ENCODE data around the gene TEDDM1. TPM values are rescaled to one million over a fixed set of nuclear protein-coding genes. Genes with fewer than 3 reads are reported as not detected.

Gene TEDDM1
- total and polyA plus RNA-seq, 2 experiments from 2014 or later = not detected

- H3K4me1 Mint-ChIP-seq = no peaks in the 10 kb centered on the region
- Histone ChIP-seq H3K79me2 (replicated peaks; ENCODE audit: insufficient read depth) (no peaks in the 10 kb centered on the region), H3F3A (replicated peaks; ENCODE audit: low read depth) (no peaks in the 10 kb centered on the region), H3K9me2 (ENCODE audit: insufficient read depth) (no peaks in the 10 kb centered on the region), H2AFZ (no peak overlapping the region), H4K20me1 (replicated peaks; ENCODE audit: insufficient read depth) (no peaks in the 10 kb centered on the region), H3K27ac (ENCODE audit: low read depth) (no peak overlapping the region), H3K4me3 (no peak overlapping the region), H3K4me1 (ENCODE audit: insufficient read depth) (no peaks in the 10 kb centered on the region), H3K4me2 (no peak overlapping the region), H3K27me3 (ENCODE audit: insufficient read depth) (no peaks in the 10 kb centered on the region), H3K36me3 (ENCODE audit: insufficient read depth) (no peaks in the 10 kb centered on the region)
- no peak for DNase-seq (ENCODE audit: low spot score)
- H3K36me3 Mint-ChIP-seq (ENCODE audit: low read depth) = no peaks in the 10 kb centered on the region
- H3K27me3 Mint-ChIP-seq (ENCODE audit: insufficient read depth, low read depth, poor library complexity) = peaks cover 3% of the 10 kb centered on the region
- H3K9me3 Mint-ChIP-seq = no peaks in the 10 kb centered on the region
- TF ChIP-seq ZNF114 (CRISPR knock-in tag; IDR thresholded peaks at IDR 0.05) (no peak), CREB1 (CRISPR knock-in tag; IDR thresholded peaks at IDR 0.05; ENCODE audit: low read depth) (no peak), STAT1 (IDR thresholded peaks at IDR 0.05; ENCODE audit: unreplicated experiment) (no peak), EZH2phosphoT487 (IDR thresholded peaks at IDR 0.05; ENCODE audit: unreplicated experiment) (no peak), EZH2 (IDR thresholded peaks at IDR 0.05; ENCODE audit: low read depth, unreplicated experiment) (no peak), NANOG (IDR thresholded peaks at IDR 0.05; ENCODE audit: borderline replicate concordance) (no peak), ZNF331 (CRISPR knock-in tag; IDR thresholded peaks at IDR 0.05; ENCODE audit: low read depth) (no peak), JUNB (IDR thresholded peaks at IDR 0.05; ENCODE audit: unreplicated experiment) (no peak), POLR2AphosphoS5 (IDR thresholded peaks at IDR 0.05; ENCODE audit: low read depth) (no peak), REST (IDR thresholded peaks at IDR 0.05; ENCODE audit: unreplicated experiment) (no peak)
- TF ChIP-seq, protein P1, sequence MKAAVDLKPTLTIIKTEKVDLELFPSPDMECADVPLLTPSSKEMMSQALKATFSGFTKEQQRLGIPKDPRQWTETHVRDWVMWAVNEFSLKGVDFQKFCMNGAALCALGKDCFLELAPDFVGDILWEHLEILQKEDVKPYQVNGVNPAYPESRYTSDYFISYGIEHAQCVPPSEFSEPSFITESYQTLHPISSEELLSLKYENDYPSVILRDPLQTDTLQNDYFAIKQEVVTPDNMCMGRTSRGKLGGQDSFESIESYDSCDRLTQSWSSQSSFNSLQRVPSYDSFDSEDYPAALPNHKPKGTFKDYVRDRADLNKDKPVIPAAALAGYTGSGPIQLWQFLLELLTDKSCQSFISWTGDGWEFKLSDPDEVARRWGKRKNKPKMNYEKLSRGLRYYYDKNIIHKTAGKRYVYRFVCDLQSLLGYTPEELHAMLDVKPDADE (IDR thresholded peaks at IDR 0.05) = no peak
- TF ChIP-seq, protein P2, sequence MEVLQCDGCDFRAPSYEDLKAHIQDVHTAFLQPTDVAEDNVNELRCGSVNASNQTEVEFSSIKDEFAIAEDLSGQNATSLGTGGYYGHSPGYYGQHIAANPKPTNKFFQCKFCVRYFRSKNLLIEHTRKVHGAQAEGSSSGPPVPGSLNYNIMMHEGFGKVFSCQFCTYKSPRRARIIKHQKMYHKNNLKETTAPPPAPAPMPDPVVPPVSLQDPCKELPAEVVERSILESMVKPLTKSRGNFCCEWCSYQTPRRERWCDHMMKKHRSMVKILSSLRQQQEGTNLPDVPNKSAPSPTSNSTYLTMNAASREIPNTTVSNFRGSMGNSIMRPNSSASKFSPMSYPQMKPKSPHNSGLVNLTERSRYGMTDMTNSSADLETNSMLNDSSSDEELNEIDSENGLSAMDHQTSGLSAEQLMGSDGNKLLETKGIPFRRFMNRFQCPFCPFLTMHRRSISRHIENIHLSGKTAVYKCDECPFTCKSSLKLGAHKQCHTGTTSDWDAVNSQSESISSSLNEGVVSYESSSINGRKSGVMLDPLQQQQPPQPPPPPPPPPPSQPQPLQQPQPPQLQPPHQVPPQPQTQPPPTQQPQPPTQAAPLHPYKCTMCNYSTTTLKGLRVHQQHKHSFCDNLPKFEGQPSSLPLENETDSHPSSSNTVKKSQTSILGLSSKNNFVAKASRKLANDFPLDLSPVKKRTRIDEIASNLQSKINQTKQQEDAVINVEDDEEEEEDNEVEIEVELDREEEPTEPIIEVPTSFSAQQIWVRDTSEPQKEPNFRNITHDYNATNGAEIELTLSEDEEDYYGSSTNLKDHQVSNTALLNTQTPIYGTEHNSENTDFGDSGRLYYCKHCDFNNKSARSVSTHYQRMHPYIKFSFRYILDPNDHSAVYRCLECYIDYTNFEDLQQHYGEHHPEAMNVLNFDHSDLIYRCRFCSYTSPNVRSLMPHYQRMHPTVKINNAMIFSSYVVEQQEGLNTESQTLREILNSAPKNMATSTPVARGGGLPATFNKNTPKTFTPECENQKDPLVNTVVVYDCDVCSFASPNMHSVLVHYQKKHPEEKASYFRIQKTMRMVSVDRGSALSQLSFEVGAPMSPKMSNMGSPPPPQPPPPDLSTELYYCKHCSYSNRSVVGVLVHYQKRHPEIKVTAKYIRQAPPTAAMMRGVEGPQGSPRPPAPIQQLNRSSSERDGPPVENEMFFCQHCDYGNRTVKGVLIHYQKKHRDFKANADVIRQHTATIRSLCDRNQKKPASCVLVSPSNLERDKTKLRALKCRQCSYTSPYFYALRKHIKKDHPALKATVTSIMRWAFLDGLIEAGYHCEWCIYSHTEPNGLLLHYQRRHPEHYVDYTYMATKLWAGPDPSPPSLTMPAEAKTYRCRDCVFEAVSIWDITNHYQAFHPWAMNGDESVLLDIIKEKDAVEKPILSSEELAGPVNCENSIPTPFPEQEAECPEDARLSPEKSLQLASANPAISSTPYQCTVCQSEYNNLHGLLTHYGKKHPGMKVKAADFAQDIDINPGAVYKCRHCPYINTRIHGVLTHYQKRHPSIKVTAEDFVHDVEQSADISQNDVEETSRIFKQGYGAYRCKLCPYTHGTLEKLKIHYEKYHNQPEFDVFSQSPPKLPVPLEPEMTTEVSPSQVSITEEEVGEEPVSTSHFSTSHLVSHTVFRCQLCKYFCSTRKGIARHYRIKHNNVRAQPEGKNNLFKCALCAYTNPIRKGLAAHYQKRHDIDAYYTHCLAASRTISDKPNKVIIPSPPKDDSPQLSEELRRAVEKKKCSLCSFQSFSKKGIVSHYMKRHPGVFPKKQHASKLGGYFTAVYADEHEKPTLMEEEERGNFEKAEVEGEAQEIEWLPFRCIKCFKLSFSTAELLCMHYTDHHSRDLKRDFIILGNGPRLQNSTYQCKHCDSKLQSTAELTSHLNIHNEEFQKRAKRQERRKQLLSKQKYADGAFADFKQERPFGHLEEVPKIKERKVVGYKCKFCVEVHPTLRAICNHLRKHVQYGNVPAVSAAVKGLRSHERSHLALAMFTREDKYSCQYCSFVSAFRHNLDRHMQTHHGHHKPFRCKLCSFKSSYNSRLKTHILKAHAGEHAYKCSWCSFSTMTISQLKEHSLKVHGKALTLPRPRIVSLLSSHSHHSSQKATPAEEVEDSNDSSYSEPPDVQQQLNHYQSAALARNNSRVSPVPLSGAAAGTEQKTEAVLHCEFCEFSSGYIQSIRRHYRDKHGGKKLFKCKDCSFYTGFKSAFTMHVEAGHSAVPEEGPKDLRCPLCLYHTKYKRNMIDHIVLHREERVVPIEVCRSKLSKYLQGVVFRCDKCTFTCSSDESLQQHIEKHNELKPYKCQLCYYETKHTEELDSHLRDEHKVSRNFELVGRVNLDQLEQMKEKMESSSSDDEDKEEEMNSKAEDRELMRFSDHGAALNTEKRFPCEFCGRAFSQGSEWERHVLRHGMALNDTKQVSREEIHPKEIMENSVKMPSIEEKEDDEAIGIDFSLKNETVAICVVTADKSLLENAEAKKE (CRISPR knock-in tag; IDR thresholded peaks at IDR 0.05) = no peak
- TF ChIP-seq, protein P3, sequence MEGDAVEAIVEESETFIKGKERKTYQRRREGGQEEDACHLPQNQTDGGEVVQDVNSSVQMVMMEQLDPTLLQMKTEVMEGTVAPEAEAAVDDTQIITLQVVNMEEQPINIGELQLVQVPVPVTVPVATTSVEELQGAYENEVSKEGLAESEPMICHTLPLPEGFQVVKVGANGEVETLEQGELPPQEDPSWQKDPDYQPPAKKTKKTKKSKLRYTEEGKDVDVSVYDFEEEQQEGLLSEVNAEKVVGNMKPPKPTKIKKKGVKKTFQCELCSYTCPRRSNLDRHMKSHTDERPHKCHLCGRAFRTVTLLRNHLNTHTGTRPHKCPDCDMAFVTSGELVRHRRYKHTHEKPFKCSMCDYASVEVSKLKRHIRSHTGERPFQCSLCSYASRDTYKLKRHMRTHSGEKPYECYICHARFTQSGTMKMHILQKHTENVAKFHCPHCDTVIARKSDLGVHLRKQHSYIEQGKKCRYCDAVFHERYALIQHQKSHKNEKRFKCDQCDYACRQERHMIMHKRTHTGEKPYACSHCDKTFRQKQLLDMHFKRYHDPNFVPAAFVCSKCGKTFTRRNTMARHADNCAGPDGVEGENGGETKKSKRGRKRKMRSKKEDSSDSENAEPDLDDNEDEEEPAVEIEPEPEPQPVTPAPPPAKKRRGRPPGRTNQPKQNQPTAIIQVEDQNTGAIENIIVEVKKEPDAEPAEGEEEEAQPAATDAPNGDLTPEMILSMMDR (conservative IDR thresholded peaks at IDR 0.05; ENCODE audit: low read depth in 2 of 2) = no peak
- no peak for ATAC-seq
- H3K4me3 Mint-ChIP-seq = no peak overlapping the region
- H3K27ac Mint-ChIP-seq = no peak overlapping the region
These were observed 30.0 kb upstream of the TEDDM1 start for GRCh38 chr1:182430263-182431068.

Measured in GM23338 (cell line).